ENCODE measurements around the gene ABHD17A.

ABHD17A gene

GRCh38 chr19:1851654-1852580 lies 33.4 kb downstream of the ABHD17A start:
- DNase-seq: peak; percentile 80

GRCh38 chr19:1850809-1851653 lies 34.3 kb downstream of the ABHD17A start:
- no peak for DNase-seq

GRCh38 chr19:1849886-1850398 lies 35.4 kb downstream of the ABHD17A start:
- DNase-seq: no peak

GRCh38 chr19:1849132-1849474 lies 36.2 kb downstream of the ABHD17A start:
- no peak for DNase-seq

GRCh38 chr19:1848399-1849131 lies 36.7 kb downstream of the ABHD17A start, which contains the start of gene REXO1:
Gene REXO1 (minus strand): TSS chr19:1848483. CDS start chr19:1848358, 125 bp downstream.
- peak; percentile 97 for DNase-seq

- DNase-seq: peak; percentile 78
These were observed 37.5 kb downstream of the ABHD17A start for GRCh38 chr19:1847684-1848398.

- no peak for DNase-seq
These were observed 38.0 kb downstream of the ABHD17A start for GRCh38 chr19:1847348-1847683.

- no peak for DNase-seq
These were observed 38.6 kb downstream of the ABHD17A start for GRCh38 chr19:1846517-1847204.

- DNase-seq: no peak
These were observed 39.7 kb downstream of the ABHD17A start for GRCh38 chr19:1845642-1846041.

- no peak for DNase-seq
These were observed 40.2 kb downstream of the ABHD17A start for GRCh38 chr19:1845125-1845515.

GRCh38 chr19:1844513-1845124 lies 40.7 kb downstream of the ABHD17A start:
- DNase-seq: no peak

GRCh38 chr19:1843646-1844394 lies 41.5 kb downstream of the ABHD17A start:
- no peak for DNase-seq

- DNase-seq: no peak
These were observed 42.2 kb downstream of the ABHD17A start for GRCh38 chr19:1843116-1843515.

GRCh38 chr19:1841209-1841924 lies 43.9 kb downstream of the ABHD17A start:
- no peak for DNase-seq

GRCh38 chr19:1840541-1841115 lies 44.7 kb downstream of the ABHD17A start:
- DNase-seq: no peak

GRCh38 chr19:1839658-1840540 lies 45.4 kb downstream of the ABHD17A start:
- DNase-seq: no peak

- no peak for DNase-seq
These were observed 47.6 kb downstream of the ABHD17A start for GRCh38 chr19:1837625-1838105.

- DNase-seq: no peak
These were observed 48.1 kb downstream of the ABHD17A start for GRCh38 chr19:1837222-1837565.

Data from femur (tissue), 1 donor.